ELR (cell line): ENCODE data around the gene TMED6.
"Not testable (repeated sequence)": the region's sequence is repeated elsewhere in the genome, so short reads cannot be mapped to it uniquely, and the experiment has no call there.

Experiments used
- DNase-seq: peaks from one replicate; pipeline ENCODE4 v3.0.0-alpha.2; 2015; ENCODE audit warnings: low read depth

TMED6 gene

DNA sequence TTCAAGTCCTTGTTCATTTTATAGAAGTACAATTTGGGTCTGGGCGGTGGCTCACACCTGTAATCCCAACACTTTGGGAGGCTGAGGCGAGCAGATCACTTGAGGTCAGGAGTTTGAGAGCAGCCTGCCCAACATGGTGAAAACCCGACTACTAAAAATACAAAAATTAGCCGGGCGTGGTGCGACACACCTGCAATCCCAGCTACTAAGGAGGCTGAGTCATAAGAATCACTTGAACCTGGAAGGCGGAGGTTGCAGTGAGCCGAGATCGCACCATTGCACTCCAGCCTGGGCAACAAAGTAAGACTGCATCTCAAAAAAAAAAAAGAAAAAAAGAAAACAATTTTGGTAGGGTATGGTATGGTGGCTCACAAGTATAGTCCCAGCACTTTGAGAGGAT, 8.5 kb upstream of the TMED6 start:
- DNase-seq: not testable (repeated sequence)

DNA sequence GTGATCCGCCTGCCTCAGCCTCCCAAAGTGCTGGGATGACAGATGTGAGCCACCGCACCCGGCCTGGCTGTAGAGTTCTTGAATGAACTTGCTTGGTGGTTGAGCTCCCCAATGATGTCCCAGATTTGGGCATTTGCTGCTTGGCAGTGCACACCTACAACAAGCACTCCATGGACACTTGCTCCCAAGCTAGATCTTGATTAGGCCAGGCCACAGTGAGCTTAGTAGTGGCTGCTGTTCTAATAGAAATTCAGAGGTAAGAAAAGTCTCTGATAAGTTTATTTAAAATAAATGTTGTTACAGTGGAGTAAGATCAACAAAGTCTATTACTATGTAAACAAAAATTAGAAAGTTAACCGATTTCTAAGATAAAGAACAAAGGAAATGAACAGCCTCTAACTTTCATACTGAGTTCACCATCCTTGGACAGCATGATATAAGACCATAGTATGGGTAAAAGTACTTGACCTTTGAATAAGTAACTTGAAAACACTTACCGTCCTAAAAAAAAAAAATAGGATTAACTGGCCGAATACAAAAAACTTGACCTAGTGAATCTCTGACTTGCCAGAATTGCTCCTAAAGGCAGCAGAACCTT, 951 bp downstream of the TMED6 start:
- DNase-seq: no peak

DNA sequence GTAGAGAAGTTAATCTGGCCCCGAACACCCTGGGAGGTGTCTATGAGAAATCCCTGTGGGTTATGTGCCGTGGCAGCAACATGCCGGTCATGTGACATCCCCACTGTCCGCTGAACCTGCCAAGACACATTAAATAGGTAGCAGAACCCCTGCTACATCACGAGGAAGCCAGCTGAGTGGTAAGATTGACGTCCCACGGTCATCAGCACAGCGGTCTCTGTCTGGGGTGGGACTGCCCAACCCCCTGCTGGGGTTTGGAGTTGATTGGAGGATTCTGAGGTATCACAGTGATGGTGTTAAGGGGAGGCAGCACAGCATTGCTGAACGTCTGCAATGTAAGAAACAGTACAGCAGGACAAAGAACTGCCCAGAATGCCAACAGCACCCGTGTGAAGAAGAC, 2.0 kb downstream of the TMED6 start:
- no peak for DNase-seq

DNA sequence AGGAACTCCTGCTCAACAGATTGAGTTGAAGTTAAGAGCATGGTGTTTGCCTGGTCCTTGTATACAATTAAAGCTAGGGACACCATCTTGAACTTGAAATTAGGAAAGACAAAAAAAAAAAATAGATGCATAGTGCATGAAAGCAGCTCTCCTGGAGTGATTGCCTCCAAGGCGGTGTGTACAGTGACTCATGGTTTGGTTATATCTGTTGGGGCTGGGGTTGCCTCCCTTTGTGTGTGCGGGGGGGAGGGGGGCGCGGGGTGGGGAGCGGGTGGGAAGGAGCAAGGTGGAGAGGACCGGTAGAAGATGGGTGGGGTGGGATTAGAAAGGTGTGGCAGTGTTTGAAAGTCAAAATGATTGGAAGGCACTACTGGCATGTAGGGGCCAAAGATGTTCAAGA, 3.4 kb downstream of the TMED6 start:
- DNase-seq: peak; percentile 16

DNA sequence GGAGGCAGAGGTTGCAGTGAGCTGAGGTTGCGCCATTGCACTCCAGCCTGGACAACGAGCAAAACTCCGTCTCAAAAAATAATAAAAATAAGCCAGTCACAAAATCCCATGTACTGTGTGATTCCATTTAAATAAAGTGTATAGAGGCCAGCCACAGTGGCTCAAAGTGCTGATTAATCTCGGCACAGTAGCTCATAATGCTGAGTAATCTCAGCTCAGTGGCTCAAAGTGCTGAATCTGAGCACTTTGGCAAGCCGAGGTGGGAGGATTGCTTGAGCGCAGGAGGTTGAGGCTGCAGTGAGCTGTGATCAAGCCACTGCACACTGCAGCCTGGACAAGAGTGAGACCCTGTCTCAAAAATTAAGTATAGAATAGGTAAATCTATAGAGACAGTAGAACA, 4.9 kb downstream of the TMED6 start:
- DNase-seq: no peak

DNA sequence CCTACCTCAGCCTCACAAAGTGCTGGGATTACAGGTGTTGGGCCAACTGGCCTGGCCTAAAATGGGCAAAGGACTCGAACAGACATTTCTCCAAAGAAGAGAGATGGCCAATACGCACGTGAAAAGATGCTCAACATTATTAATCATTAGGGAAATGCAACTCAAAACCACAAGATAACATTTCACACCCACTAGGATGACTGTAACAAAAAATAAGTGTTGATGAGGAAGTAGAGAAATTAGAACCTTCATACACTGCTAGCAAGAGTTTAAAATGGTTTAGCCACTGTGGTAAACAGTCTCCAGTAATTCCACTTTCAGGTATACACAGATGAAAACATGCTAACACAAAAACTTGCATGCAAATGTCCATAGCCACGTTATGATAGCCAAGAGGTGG, 5.7 kb downstream of the TMED6 start:
- DNase-seq: no peak

DNA sequence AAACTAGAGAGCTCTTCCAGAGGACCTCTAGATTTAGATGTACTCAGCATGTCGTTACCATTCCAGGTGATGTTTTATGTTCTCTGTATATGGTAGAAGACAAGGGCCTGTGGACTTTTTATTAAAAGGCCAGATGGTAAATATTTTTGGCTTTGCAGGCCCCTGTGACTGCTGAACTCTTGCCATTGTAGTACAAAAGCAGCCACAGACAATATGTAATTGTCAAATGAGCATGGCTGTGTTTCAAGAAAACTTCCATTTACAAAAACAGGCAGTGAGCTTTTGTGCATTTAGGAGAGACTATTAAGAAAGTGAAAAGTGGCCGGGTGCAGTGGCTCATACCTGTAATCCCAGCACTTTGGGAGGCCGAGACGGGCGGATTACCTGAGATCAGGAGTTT, 7.4 kb downstream of the TMED6 start:
- DNase-seq: no peak

DNA sequence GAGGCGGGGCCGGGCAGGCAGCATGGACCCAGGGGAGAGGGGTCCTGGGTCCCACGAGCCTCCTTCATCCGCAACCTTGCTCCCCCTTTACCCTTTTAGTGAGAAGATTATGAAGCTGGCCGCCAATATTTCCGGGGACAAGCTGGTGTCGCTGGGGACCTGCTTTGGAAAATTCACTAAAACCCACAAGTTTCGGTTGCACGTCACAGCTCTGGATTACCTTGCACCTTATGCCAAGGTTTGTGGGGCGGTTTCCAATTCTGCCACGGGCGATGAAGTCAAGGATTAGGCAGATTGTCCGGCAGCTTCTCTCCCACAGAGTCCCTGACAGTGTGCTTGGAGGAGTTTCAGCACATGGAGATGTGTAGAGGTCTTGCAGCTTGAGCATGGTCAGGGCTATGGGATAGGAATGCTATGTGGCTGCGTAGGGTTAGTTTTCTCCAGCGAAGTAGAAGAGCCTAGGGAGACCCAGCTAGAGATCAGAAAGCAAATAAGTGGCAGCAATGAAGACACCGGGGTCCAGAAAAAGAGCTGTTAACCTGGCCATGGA, 11.4 kb downstream of the TMED6 start:
- DNase-seq: peak; percentile 41

DNA sequence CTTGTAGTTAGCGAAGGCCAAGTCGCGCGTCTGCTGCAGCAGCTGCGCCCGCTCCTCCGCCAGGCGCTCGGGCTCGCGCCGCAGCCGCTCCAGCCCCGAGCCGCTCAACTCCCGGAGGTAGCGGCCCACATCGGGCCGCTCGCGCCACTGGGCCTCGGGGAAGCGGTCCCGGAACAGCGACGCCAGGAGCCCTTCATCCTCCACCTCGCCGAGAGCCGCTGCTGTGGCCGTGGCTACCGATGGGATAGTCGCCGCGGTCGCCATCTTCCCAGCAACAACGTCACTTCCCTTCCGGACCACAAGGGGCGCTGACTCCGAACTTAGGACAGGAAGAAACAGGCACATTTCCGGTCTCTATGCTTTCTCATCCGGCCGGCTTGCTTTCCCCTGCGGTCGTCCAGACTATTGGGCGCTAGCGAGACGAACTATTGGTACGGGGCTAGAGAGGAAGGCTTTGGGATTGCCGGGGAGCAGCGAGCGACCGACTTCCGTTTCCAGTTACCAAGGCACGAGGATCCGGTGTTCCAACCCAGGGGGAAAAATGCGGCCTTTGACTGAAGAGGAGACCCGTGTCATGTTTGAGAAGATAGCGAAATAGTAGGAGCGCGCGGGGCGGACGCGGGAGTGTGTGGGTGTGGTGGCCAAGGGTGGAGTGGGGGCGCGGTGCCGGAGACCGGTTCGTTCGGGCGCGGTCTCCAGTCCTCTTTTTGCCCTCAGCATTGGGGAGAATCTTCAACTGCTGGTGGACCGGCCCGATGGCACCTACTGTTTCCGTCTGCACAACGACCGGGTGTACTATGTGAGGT, 12.1 kb downstream of the TMED6 start, which contains the start of the genes COG8 and NIP7:
Gene COG8, minus strand, starts transcription at position 276 of the 806 bp plus-strand sequence. Its CDS starts 12 bp downstream, at position 264.
Gene NIP7, plus strand, starts transcription at position 484 of the 806 bp plus-strand sequence. Its CDS starts 58 bp downstream, at position 542.
- peak; percentile 100 for DNase-seq

DNA sequence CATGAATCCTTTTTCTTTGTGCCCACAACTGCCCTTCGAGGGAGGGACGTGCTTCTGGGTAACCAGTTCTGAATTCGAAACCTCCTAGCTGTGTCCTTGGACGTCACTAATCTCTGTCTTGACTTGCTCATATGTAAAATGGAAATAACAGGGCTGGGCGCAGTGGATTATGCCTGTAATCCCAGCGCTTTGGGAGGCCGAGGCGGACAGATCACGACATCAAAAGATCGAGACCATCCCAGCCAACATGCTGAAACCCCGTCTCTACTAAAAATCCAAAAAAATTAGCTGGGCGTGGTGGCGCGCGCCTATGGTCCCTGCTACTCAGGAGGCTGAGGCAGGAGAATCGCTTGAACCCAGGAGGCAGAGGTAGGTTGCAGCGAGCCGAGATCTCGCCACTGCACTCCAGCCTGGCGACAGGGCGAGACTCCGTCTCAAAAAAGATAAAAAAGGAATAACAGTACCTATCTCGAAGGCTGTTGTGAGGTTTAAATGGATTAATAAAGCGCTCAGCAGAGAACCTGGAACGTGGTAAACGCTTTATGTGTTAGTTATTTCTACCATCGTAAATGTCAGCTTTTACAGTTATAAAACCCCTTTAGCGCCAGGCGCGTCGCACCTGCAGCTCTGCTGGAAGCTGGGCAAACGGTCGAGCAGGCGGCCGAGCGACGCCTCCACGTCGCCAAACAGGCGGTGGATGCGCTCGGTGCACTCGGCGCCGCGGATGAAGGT, 12.9 kb downstream of the TMED6 start:
- DNase-seq: no peak

DNA sequence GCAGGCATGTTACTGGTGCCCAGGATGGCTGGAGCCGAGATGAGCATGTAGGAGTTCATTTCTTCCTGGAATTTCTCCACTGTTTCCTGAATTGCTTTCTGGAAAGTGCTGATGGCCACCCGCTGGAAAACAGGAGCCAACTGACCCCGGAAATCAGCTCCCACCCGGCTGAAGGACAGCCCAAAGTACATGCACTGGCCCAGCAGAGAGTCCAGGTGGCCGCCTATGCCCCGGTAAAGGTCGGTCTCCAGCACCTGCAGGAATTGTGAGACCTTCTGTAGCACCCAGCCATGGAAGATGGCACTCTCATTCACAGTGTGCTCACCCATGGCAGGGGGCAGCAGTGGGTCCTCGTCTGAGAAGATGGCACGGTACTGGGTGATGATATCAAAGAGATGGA, 16.9 kb downstream of the TMED6 start:
- DNase-seq: no peak

DNA sequence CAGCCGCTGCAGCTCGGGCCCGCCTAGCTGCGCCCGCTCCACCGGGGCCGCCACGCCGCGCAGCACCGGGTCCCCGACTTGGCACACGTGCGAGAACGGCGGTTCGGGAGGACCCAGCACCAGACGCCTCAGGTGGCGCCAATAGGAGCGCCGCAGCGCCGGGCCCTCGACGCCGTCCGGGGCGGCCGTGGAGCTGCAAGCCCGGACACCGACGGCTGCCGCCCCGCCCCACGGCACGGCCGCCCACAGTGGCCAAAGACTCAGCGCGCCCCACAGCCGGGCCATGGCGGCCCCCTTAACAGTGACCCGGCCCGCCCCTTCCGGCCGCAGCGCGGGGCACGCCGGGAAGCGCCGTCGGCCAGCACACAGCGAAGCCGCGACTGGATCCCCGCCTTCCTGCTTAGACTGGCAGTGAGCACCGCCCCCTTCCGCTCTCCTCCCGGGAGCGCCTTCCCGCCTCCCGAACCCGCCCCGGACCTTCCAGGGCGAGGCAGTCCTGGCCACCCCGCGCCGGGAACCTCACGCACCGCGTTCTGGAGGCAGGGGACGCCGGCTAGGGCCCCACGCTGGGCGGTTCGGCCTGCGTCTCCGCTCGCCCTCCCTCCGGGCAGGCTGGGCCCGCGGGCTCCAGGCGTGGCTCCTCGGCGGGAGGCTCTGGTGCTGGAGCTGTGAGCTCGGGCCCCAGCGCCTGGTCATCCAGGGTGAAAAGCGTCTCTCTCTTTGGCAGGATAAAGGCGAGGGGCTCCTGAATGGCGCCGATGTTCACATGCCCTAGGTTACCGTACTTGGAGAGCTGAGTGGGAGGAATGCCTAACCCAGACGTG, 21.1 kb downstream of the TMED6 start, which contains the start of gene PDF:
Gene PDF, minus strand, starts transcription at position 303 of the 824 bp plus-strand sequence. Its CDS starts 18 bp downstream, at position 285.
- DNase-seq: peak; percentile 97

DNA sequence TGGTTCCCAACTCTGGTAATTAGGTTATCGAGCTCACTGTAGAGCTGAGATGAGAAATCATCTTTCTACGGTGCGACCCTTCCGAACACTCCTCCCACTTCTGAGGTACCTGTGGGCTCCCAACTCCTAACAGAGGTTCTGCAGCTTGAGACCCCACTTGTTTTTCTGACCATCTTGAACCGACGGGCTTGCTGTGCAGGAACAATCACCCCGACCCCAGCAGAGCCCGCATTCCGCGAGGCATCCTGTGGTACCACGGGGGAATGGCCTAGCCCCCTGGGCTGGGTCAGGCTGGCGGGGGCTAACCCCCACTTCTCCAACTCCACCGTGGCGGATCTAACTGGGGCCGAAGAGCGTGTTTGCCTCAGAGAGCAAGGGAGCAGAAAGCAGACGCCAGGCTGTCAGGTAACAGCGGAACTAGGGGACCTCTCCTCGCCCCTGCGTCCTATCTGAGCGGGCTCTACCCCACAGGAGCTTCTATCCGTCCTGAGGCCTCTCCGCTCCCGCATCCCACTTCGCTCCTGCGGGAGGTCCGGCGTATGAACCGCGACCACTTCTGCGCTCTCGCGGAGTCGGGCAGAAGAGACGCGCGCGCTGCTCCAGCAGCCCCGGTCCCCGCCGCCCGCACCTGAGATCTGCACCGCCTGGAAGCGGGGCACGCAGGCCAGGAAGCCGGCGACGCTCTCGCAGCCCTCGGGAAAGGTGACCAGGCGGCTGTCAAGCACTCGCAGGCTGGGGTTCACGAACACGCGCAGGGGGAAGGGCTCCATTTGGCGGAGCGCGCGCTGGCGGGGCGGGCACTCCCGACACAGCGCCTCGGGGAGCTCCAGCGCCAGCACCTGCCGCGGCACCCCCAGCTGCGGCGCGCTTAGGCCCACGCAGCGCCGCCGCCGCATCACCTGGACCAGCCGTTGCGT, 22.0 kb downstream of the TMED6 start:
- DNase-seq: peak; percentile 52

DNA sequence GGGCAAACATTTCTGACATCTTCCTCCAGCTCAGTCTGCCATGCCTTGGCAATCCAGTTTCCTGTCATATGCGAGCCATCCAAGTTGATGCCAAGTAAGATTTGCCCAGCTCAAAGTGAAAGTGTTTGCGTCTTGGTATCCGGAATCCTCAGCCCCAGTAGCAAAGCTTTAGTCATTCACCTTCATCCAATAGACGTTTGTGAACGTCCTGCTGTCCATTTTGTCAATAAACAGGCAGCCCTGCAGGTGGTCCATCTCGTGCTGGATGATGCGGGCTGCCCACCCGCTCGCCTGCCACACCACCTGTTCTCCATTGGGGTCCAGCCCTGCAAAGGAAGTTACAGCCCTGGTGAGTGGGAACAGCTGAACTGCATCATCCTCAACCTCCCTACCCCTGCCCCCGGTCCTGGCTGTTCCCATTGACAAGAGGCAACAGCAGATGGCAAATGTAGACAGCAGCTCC, 22.7 kb downstream of the TMED6 start:
- DNase-seq: peak; percentile 57

DNA sequence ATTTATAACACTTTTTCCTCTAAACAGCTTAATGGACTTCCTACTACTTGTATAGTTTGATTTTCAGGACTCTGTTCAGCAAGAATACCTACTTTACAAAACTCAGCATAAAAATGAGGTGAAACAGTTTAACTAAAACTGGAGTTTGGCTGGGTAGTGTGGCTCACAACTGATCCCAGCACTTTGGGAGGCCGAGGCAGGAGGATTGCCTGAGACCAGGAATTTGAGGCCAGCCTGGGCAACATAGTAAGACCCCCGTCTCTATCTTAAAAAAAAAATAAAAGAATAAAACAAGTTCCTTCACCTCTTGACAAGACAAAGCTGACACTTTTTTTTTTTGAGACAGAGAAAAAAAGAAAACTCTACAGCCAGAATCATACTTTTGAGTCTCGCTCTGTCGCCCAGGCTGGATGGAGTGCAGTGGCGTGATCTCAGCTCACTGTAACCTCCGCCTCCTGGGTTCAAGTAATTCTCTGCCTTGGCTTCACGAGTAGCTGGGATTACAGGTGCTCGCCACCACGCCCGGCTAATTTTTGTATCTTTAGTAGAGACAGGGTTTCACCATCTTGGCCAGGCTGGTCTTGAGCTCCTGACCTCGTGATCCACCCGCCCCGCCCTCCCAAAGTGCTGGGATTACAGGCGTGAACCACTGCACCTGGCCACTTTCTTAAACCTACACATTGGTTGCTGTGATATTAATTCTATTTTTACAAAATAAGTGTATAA, 23.8 kb downstream of the TMED6 start:
- DNase-seq: no peak

DNA sequence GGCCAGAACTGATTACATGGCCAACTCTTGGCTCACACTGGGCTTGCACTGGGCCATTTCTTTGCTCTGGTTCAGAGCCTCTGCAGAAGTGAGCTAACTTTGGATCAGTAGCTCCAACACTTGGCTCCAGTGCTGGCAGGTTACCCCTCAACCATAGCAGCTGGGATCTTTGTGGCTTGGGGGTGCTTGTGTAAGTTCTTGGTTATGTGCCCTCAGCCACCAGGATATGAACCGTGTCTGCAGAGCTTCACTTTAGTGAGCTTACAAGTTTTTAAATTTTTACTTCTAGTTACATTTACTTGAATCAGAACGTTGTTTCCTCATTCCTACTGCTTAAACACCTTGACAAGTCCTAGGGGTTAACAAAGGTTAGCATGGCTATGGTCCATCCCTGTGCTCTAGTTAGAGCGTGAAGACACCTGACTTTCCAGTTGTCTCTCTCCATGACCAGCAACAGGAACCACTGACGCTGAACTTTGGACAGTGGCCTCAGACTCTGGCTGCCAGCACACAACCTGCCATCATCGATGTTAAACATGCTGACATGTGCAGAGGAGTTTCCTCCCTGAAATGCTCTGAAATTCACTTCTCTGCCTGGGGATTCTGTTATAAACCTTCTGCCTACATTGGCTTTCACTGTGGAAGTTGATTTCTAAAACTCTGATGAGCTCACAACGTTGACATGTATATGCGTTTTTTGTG, 25.3 kb downstream of the TMED6 start:
- DNase-seq: no peak

DNA sequence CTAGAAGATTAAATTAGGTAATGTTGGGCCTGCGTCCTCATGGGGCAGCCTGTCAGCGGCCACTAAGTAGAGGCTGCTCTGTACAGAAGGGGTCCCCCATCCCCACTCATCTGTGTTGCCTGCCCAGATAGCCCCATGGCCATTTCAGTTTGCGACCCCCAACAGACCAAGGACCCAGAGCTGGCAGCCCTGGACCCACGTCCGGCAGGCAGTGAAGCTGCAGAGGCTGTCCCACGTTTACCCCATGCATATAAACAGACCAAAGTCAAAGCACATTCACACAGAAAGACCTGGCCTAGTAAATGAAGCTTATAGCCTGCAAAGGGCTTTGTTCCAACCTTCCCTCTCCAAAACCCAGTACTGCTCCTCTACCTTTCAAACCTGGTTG, 25.8 kb downstream of the TMED6 start:
- DNase-seq: no peak

DNA sequence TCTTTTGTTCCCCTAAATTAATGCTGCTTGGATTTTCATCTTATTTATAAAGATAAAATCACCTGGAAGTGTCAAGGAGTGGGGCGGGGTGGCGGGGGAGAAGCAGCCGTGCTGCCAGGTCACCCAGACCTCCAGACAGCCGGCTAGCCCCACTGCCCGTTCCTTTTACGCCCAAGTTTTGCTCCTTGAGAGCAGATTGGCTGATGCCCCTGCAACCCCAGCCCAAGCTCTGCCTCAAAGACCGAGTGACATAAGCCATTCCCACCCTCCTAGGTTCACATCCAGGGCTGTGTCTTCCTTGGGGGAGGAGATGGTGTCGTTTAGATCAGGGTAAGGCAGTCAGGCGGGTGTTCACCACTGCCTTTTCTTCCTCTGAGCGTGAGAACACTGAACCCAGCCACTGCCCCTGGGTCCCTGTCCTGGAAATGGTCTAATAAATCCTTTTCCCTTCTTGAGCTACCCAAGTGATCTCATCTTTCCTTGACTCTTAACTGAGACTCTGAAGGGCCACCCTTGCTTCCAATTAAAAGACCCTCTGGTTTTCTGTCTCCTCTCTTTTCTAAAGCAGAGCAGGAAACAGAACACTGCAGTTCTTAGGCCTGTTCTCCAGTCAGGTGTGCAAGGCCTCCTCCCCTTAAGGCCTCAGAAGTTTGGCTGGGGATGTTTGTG, 26.9 kb downstream of the TMED6 start:
- DNase-seq: no peak
